Chondrocyte (in vitro differentiated cells): Measurements from ENCODE around the gene EGR1. TPM values are rescaled to one million over a fixed set of nuclear protein-coding genes. Genes with fewer than 3 reads are reported as not detected.
A peak's percentile ranks its signal among the peaks of the same experiment; 100 is the strongest.

Experiments
- DNase-seq: peaks from one replicate; pipeline ENCODE4 v3.0.0; 2021; ENCODE audit warnings: mixed read lengths, low spot score
- H3K27ac Mint-ChIP-seq: one replicate; pipeline ENCODE4 v1.8.0; 2021; ENCODE audit warnings: mild to moderate bottlenecking, moderate library complexity, mixed read lengths; ENCODE audit not compliant: unreplicated experiment
- H3K27me3 Mint-ChIP-seq: 2 replicates; pipeline ENCODE4 v1.8.0; 2021; ENCODE audit warnings: low read depth, mixed read lengths
- H3K36me3 Mint-ChIP-seq: 2 replicates; pipeline ENCODE4 v1.8.0; 2021; ENCODE audit warnings: low read depth, mixed read lengths
- H3K4me1 Mint-ChIP-seq: 2 replicates; pipeline ENCODE4 v1.8.0; 2021; ENCODE audit warnings: low read depth, mild to moderate bottlenecking, mixed read lengths
- H3K4me3 Mint-ChIP-seq: one replicate; pipeline ENCODE4 v1.8.0; 2021; ENCODE audit warnings: mild to moderate bottlenecking, moderate library complexity, mixed read lengths; ENCODE audit not compliant: unreplicated experiment
- H3K9me3 Mint-ChIP-seq: 2 replicates; pipeline ENCODE4 v1.8.0; 2021; ENCODE audit warnings: low read depth, mixed read lengths
- total RNA-seq: library from RNA; stranded (reverse); gene quantifications from 3 replicates; pipeline ENCODE4 v1.2.1, GENCODE V29; 2021
- TF ChIP-seq, protein P1 (sequence below): fragments of 200-600 bp; sonication (generic); IDR thresholded peaks from 2 replicates; pipeline ENCODE4 v1.5.0; 2021; ENCODE audit warnings: antibody characterized with exemption, mild to moderate bottlenecking, moderate library complexity

Gene EGR1
- total RNA-seq, 1 donor from 2014 or later, result 82.5 TPM

DNA sequence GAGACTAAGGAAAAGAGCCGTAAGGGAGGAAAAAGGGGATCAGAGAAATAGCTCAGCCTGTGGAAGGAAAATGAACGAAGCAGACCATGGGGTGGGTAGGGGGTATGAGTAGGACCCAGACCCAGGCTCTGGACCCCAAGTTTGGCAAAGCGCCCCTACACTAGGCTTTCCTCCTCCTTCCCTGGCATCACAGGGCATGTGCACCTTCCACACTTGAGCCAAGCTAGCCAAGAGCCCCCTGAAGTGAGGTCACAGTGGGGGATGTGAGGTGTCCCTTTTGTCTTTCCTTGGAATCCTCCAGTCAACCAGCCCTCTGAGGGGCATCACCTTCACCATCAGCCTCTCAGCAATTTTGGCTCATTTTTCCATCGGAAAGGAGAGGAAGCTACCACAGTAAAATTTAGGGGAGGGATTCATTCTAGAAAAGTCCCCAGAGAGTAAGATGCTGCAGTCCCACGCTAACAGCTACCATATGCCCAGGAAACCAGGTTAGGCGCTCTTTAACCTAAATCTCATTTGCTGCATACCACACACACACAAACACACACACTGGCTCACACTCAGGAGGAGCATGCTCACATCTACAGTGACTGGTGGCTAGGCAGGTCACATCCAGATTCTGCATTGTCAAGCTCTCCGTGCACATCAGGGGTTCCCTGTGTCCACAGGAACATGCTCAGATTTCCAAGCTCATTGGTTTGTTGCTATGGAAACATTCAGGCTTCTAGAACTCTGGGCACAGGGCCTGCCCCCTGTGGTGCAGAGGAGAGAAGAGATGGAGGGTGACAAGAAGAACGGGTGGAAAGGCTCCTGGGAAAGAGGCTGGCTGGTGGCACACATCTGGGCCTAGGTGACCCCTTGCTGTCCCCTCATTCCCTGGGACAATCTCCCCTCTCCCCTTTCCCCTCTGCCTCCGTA lies 16.5 kb upstream of the EGR1 start:
- H3K27ac Mint-ChIP-seq, result peak overlapping the region; percentile 17
- no peak overlapping the region for H3K4me3 Mint-ChIP-seq
- DNase-seq, result no peak
- peaks cover 13% of the 10 kb centered on the region for H3K4me1 Mint-ChIP-seq
- no peaks in the 10 kb centered on the region for H3K27me3 Mint-ChIP-seq
- TF ChIP-seq, protein P1, sequence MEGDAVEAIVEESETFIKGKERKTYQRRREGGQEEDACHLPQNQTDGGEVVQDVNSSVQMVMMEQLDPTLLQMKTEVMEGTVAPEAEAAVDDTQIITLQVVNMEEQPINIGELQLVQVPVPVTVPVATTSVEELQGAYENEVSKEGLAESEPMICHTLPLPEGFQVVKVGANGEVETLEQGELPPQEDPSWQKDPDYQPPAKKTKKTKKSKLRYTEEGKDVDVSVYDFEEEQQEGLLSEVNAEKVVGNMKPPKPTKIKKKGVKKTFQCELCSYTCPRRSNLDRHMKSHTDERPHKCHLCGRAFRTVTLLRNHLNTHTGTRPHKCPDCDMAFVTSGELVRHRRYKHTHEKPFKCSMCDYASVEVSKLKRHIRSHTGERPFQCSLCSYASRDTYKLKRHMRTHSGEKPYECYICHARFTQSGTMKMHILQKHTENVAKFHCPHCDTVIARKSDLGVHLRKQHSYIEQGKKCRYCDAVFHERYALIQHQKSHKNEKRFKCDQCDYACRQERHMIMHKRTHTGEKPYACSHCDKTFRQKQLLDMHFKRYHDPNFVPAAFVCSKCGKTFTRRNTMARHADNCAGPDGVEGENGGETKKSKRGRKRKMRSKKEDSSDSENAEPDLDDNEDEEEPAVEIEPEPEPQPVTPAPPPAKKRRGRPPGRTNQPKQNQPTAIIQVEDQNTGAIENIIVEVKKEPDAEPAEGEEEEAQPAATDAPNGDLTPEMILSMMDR, result no peak
- H3K36me3 Mint-ChIP-seq, result no peaks in the 10 kb centered on the region
- no peaks in the 10 kb centered on the region for H3K9me3 Mint-ChIP-seq

DNA sequence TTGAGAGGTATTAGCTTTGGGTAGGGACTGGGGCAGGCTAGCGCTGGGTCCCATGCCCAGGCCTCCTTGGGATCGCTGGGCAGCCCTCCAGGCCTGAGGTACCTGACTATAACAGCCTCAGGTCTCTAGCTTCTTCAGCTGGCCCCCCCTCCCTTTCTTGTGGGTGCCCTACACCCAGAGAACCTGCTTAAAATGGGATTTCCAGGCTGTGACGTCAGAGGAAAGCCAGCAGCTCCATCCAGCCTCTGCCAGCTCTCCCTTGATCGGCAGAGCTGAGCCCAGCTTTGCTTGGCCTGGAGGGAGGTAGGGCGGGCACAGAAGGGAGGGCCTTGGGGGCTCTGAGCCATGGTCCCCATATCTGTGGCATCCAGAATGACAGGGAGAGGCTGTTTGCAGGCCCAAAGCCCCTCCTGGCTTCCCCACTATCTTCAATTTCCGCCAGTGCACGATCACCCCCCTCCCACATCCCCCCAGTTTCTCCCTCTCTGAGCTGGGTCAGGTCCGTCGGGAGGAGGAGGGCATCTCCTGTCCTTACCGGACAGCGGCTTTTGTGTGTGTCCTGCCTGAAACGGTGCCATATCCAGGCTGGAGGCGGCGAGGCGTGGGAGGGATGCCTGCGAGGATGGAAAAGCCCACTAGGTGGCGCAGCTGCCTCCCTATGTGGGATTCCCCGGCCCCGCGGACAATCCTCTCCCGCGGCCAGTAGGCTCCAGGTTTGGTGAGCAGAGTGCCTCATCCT lies 15.6 kb upstream of the EGR1 start:
- Mint-ChIP-seq H3K27me3 (no peaks in the 10 kb centered on the region), H3K36me3 (no peaks in the 10 kb centered on the region), H3K9me3 (no peaks in the 10 kb centered on the region), H3K4me1 (peaks cover 13% of the 10 kb centered on the region), H3K27ac (peak overlapping the region; percentile 24), H3K4me3 (no peak overlapping the region)
- no peak for DNase-seq
- TF ChIP-seq, protein P1, result peak; percentile 93

DNA sequence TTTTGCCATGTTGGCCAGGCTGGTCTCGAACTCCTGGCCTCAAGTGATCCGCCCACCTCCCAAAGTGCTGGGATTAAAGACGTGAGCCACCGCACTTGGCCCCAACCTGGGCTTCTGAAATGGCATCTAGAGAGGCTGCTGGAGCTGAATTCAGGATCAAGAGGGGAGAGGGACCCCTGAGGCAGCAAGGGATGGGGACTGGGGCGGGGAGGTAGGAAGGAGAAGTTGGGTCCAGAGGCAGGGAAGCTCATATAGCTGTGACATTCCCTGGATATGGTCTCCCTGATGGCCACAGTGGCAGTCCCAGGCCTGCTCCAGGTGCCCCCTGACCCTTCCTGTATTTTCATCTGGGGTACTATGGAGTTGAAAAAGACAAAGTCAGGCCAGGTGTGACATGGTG lies 14.3 kb upstream of the EGR1 start:
- Mint-ChIP-seq H3K27ac (no peak overlapping the region), H3K27me3 (no peaks in the 10 kb centered on the region), H3K9me3 (no peaks in the 10 kb centered on the region), H3K36me3 (no peaks in the 10 kb centered on the region), H3K4me1 (peaks cover 13% of the 10 kb centered on the region), H3K4me3 (no peak overlapping the region)
- TF ChIP-seq, protein P1, result no peak
- DNase-seq, result no peak

DNA sequence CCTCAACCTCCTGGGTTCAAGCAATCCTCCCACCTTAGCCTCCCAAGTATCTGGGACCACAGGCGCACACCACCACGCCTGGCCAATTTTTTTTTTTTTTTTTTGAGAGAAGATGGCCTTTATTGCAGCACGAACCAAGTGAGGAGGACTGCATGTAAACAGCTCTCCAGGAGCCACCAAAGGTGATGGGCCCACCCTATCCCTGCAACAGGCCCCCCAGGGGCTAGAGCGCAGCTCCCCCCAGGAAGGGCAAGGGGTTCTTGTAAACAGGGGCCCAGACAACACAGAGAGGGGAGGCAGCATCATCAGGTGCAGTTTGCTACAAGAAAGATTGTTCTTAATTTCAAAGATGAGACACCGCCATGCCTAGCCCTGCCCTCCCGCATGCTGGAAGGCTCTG lies 12.6 kb upstream of the EGR1 start:
- peaks cover 13% of the 10 kb centered on the region for H3K4me1 Mint-ChIP-seq

DNA sequence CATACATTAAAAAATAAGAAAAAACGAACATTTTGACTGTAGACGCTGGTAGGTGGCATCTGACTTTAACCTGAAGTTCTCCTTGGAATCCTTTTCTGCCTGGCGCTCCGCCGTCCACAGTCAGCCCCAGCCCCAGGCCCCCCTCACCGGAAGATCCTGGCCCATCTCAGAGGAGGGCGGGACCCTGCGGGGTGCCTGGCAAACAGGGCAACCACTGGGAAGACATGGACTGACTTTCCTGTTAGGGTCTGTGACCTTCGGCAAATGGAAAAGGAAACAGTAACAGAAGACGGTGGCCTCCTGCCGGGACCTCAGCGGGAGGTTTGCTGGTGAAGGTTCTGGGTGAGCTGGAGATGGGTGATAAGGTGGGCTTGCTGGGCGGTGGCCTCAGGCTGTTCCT lies 11.7 kb upstream of the EGR1 start:
- DNase-seq, result no peak
- no peaks in the 10 kb centered on the region for H3K27me3 Mint-ChIP-seq
- TF ChIP-seq, protein P1, result no peak
- no peak overlapping the region for H3K27ac Mint-ChIP-seq
- no peak overlapping the region for H3K4me3 Mint-ChIP-seq
- H3K4me1 Mint-ChIP-seq, result peaks cover 13% of the 10 kb centered on the region
- no peaks in the 10 kb centered on the region for H3K36me3 Mint-ChIP-seq
- H3K9me3 Mint-ChIP-seq, result no peaks in the 10 kb centered on the region

More for the DNA sequence above, 12.6 kb upstream of the EGR1 start:
- no peaks in the 10 kb centered on the region for H3K27me3 Mint-ChIP-seq
- no peaks in the 10 kb centered on the region for H3K9me3 Mint-ChIP-seq
- H3K4me3 Mint-ChIP-seq, result no peak overlapping the region
- no peak overlapping the region for H3K27ac Mint-ChIP-seq
- no peak for DNase-seq
- no peaks in the 10 kb centered on the region for H3K36me3 Mint-ChIP-seq
- TF ChIP-seq, protein P1, result no peak
